Right lobe of liver (tissue), 6 donors: ENCODE measurements around the gene C4B. TPM values are rescaled to one million over a fixed set of nuclear protein-coding genes. Genes with fewer than 3 reads are reported as not detected.

ENCODE experiments used
- ATAC-seq, 4 donors: fragments of 200-7000 bp; cut with Tn5 transposase; one replicate each; pipeline ENCODE4 v1.9.1; 2020; ENCODE audit warnings: mild to moderate bottlenecking in 4 of 4, moderate library complexity in 4 of 4
- DNase-seq, 3 donors: peaks; one replicate each; pipeline ENCODE4 v3.0.0-alpha.2; 2020
- H3K27ac ChIP-seq, 3 donors: fragments of 200-600 bp; one replicate each; pipeline ENCODE4 v1.8.0; 2022
- H3K27me3 ChIP-seq, 2 donors: fragments of 200-600 bp; one replicate each; pipeline ENCODE4 v1.8.0; 2022
- H3K36me3 ChIP-seq, 4 donors: fragments of 200-600 bp; sonication (generic) in 1 of 4; one replicate each; pipeline versions ENCODE4 v1.5.1 to v1.8.0; 2017 to 2022; ENCODE audit warnings: control low read depth in 1 of 4
- H3K4me1 ChIP-seq, 4 donors: fragments of 200-600 bp; sonication (generic) in 1 of 4; one replicate each; pipeline versions ENCODE4 v1.5.1 to v1.8.0; 2017 to 2022; ENCODE audit warnings: control low read depth in 1 of 4
- H3K4me3 ChIP-seq, 3 donors: fragments of 200-600 bp; one replicate each; pipeline ENCODE4 v1.8.0; 2022
- H3K9me3 ChIP-seq, 4 donors: fragments of 200-600 bp; sonication (generic) in 1 of 4; one replicate each; pipeline versions ENCODE4 v1.5.1 to v1.8.0; 2017 to 2022; ENCODE audit warnings: control low read depth in 1 of 4
- CTCF ChIP-seq, 4 donors: fragments of 200-600 bp in 3 of 4; fragments of 450-650 bp in 1 of 4; IDR thresholded peaks; one replicate each; pipeline versions ENCODE4 v1.5.1 to v1.8.0; 2016 to 2022; ENCODE audit warnings: antibody characterized with exemption in 4 of 4, mild to moderate bottlenecking in 2 of 4
- POLR2A ChIP-seq: fragments of 450-650 bp; IDR thresholded peaks from one replicate; pipeline ENCODE4 v1.6.1; 2017; ENCODE audit warnings: antibody characterized with exemption, mild to moderate bottlenecking
- WGBS: methylation state at CpG from one replicate; pipeline ENCODE4 v1.1.6; 2018; ENCODE audit warnings: low coverage, low lambda C conversion rate; ENCODE audit not compliant: insufficient coverage; ENCODE audit errors: missing lambda C conversion rate; 5-methylcytosine and 5-hydroxymethylcytosine counted together
- intact Hi-C, 2 donors: fragments of 100-400 bp; cut with DNase I; formaldehyde crosslinking; loops; one replicate each; pipeline versions ENCODE4 v1.11.2 to v1.14.1; 2022
- total RNA-seq, 6 experiments: library from RNA; depleted of rRNA in 2 of 6; stranded (reverse); fragments of >200 nt in 2 of 6; fragmentation: NEBNext Ultra II Directional in 3 of 6; extraction: Animal tissue kit (Norgen Biotek cat#: 25700) in 3 of 6; gene quantifications; one replicate each; pipeline versions ENCODE4 v1.1.0 to v1.2.4, GENCODE V29; 2016 to 2023
- donor health status: DM: no; HTN: yes; CAD: no.
- donor health status: DM: no; HTN: no; CAD: no.
- donor health status: DM: no; HTN: no; CAD: no.
- donor health status: DM: no; HTN: yes; CAD: no.
- donor health status: DM: no; HTN: yes; CAD: no.

The C4B gene
- total RNA-seq, 6 experiments from 2014 or later: 1,420 to 2,805 (median 2,265) TPM

- no peaks in the 10 kb centered on the region for H3K4me1 ChIP-seq
- no peak for TF ChIP-seq POLR2A
- TF ChIP-seq CTCF (IDR thresholded peaks at IDR 0.05): no peak
- no peaks in the 10 kb centered on the region for H3K9me3 ChIP-seq
- H3K27me3 ChIP-seq: no peaks in the 10 kb centered on the region
- 55% methylated on average over 4 of the region's 22 CpGs for WGBS
- no peak overlapping the region for H3K27ac ChIP-seq
- H3K36me3 ChIP-seq: no peaks in the 10 kb centered on the region
- DNase-seq (no peak), ATAC-seq (peak; percentile 13 to 43 (median 28))
- H3K4me3 ChIP-seq: no peak overlapping the region
- intact Hi-C loops: no loop called here
Measured at GRCh38 chr6:32081168-32081990, 66.8 kb downstream of the C4B start.

DNA sequence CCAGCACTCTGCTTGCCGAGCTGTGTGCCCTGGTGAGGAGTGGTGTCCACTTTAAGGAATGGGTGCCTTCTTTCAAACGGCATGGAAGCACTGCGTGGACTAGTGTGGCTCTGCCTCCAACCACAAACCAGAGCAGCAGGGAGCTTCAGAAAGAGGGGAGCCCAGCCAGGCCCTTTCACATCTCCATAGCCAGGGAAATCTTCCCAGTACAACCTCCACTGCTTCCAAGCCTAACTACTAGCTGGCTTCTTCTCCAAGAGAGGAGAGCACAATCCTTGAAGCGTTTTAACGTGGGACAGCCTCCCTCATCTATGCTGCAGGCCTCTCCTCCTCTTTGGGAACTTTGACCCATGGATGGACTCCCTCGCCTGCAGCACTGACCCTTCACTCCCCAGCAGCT, 67.9 kb downstream of the C4B start:
- no peak overlapping the region for H3K4me3 ChIP-seq
- intact Hi-C loops: no loop called here
- H3K27me3 ChIP-seq: no peaks in the 10 kb centered on the region
- peaks cover 0 to 4% (median 0%) of the 10 kb centered on the region in 4 donors for H3K4me1 ChIP-seq
- TF ChIP-seq CTCF (IDR thresholded peaks at IDR 0.05) (no peak), POLR2A (no peak)
- 36% methylated on average over 2 of the region's 6 CpGs for WGBS
- no peak for DNase-seq
- H3K27ac ChIP-seq: no peak overlapping the region
- H3K9me3 ChIP-seq: no peaks in the 10 kb centered on the region
- H3K36me3 ChIP-seq: no peaks in the 10 kb centered on the region
- no peak for ATAC-seq

DNA sequence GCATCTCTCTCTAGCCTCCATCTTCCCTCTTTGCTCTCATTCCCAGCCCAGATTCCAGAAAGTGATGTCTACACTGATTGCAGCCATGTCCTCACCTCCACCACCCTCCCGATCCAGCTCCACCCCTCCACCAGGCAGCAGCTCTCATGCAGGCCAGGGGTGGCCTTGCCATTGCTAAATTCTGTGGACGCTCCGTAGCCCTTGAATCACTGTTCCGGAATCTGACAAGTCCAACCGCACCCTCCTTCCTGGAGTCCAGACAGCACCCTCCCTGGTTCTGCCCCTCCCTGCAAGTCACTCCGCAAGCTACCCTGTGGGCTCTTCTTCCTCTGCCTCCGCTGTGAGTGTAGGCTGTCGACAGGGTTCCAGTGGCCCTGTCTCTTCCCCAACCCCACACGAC, 68.3 kb downstream of the C4B start:
- peaks cover 0 to 4% (median 0%) of the 10 kb centered on the region in 4 donors for H3K4me1 ChIP-seq
- no peaks in the 10 kb centered on the region for H3K36me3 ChIP-seq
- H3K9me3 ChIP-seq: no peaks in the 10 kb centered on the region
- no peak overlapping the region for H3K4me3 ChIP-seq
- DNase-seq (no peak), ATAC-seq (no peak)
- no peak overlapping the region for H3K27ac ChIP-seq
- WGBS: 73% methylated on average over 9 of the region's 9 CpGs
- no peak for TF ChIP-seq POLR2A
- no peak for TF ChIP-seq CTCF (IDR thresholded peaks at IDR 0.05)
- intact Hi-C loops: no loop called here
- no peaks in the 10 kb centered on the region for H3K27me3 ChIP-seq

GRCh38 chr6:32083812-32084768, 69.5 kb downstream of the C4B start:
- Histone ChIP-seq H3K27me3 (no peaks in the 10 kb centered on the region), H3K27ac (no peak overlapping the region), H3K9me3 (no peaks in the 10 kb centered on the region), H3K36me3 (no peaks in the 10 kb centered on the region), H3K4me3 (no peak overlapping the region), H3K4me1 (peaks cover 0 to 4% (median 0%) of the 10 kb centered on the region in 4 donors)
- ATAC-seq (no peak), DNase-seq (no peak)
- TF ChIP-seq CTCF (IDR thresholded peaks at IDR 0.05) (no peak), POLR2A (no peak)
- 81% methylated on average over 5 of the region's 22 CpGs for WGBS
- intact Hi-C loops: no loop called here
